DND-41 (cell line): Measurements from ENCODE around the gene ZSWIM6.

Source experiments
- ATAC-seq: fragments of 200-7000 bp; cut with Tn5 transposase; 3 replicates; pipeline ENCODE4 v1.9.1; 2021; ENCODE audit warnings: low read depth; ENCODE audit not compliant: insufficient read depth
- DNase-seq: peaks from one replicate; pipeline ENCODE4 v3.0.0-alpha.2; 2020
- H2AFZ ChIP-seq: 2 replicates; pipeline ENCODE4 v1.6.0; 2012; ENCODE audit warnings: low read depth, low read length
- H3K27ac ChIP-seq: 2 replicates; pipeline ENCODE4 v1.5.1; 2012; ENCODE audit warnings: low read length, inconsistent platforms
- H3K27me3 ChIP-seq: fragments of 200-600 bp; sonication (generic); 2 replicates; pipeline ENCODE4 v1.6.0; 2012; ENCODE audit warnings: low read length, mild to moderate bottlenecking, inconsistent platforms; ENCODE audit not compliant: insufficient read depth, poor library complexity
- H3K36me3 ChIP-seq: 2 replicates; pipeline ENCODE4 v1.5.1; 2012; ENCODE audit warnings: low read length, inconsistent platforms; ENCODE audit not compliant: insufficient read depth
- H3K4me1 ChIP-seq: 2 replicates; pipeline ENCODE4 v1.5.1; 2012; ENCODE audit warnings: mild to moderate bottlenecking, low read length; ENCODE audit not compliant: insufficient read depth
- H3K4me2 ChIP-seq: 2 replicates; pipeline ENCODE4 v1.6.0; 2012; ENCODE audit warnings: mild to moderate bottlenecking, moderate library complexity, low read length, inconsistent platforms; ENCODE audit not compliant: insufficient read depth
- H3K4me3 ChIP-seq, 2 experiments: fragments of 200-600 bp in 1 of 2; shearing (Covaris generic) in 1 of 2; 2 replicates each; pipeline ENCODE4 v1.5.1; 2012 to 2016; ENCODE audit warnings: inconsistent platforms in 2 of 2, low read length in 2 of 2, mild to moderate bottlenecking in 2 of 2, low read depth in 1 of 2, moderate library complexity in 1 of 2
- H3K79me2 ChIP-seq: 2 replicates; pipeline ENCODE4 v1.6.0; 2012; ENCODE audit warnings: low read length, inconsistent platforms; ENCODE audit not compliant: insufficient read depth
- H3K9ac ChIP-seq: 2 replicates; pipeline ENCODE4 v1.6.0; 2012; ENCODE audit warnings: low read depth, mild to moderate bottlenecking, inconsistent platforms, low read length, moderate library complexity
- H3K9me3 ChIP-seq: 2 replicates; pipeline ENCODE4 v1.5.1; 2012; ENCODE audit warnings: low read length, moderate library complexity, mild to moderate bottlenecking, inconsistent platforms; ENCODE audit not compliant: insufficient read depth, severe bottlenecking
- H4K20me1 ChIP-seq: 2 replicates; pipeline ENCODE4 v1.6.0; 2012; ENCODE audit warnings: low read length; ENCODE audit not compliant: insufficient read depth
- CTCF ChIP-seq: IDR thresholded peaks from 2 replicates; pipeline ENCODE4 v1.5.1; 2012; ENCODE audit warnings: borderline replicate concordance, low read length, moderate library complexity, mild to moderate bottlenecking; ENCODE audit not compliant: poor library complexity, severe bottlenecking; ENCODE audit errors: extremely low read depth
- EZH2 ChIP-seq: IDR thresholded peaks from 3 replicates; pipeline ENCODE4 v1.6.1; 2012; ENCODE audit warnings: borderline replicate concordance, low read depth, mild to moderate bottlenecking, moderate library complexity, low read length, inconsistent platforms; ENCODE audit not compliant: severe bottlenecking

The ZSWIM6 gene

DNA sequence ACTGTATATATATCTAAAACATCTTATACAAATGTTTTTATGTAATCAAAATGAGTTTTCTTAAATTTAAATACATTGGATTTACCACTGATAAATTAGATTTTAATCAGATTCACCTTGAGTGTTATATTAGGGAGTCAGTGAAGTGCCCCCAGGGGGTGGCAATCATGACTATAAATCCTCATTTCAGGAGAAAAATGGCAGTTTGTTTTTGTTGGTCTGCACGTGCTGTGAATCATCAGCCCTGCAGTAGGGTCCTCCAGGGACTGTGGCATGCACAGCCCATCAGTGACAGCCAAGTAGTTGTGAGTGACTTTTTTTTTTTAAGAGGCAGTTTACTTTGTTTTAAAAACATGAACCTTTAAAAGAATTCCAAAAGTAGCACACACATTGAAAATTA, 65.2 kb downstream of the ZSWIM6 start:
- Histone ChIP-seq H3K79me2 (no peaks in the 10 kb centered on the region), H3K4me1 (no peaks in the 10 kb centered on the region), H3K9ac (no peak overlapping the region), H4K20me1 (no peaks in the 10 kb centered on the region; the same call in 1 of the 2 replicates), H3K27ac (no peak overlapping the region), H3K4me3 (no peak overlapping the region), H3K36me3 (no peaks in the 10 kb centered on the region), H2AFZ (no peak overlapping the region), H3K27me3 (no peaks in the 10 kb centered on the region), H3K9me3 (no peaks in the 10 kb centered on the region), H3K4me2 (no peak overlapping the region)
- no peak for TF ChIP-seq CTCF
- TF ChIP-seq EZH2, result no peak
- ATAC-seq (no peak; the same call in 2 of the 3 replicates), DNase-seq (no peak)

DNA sequence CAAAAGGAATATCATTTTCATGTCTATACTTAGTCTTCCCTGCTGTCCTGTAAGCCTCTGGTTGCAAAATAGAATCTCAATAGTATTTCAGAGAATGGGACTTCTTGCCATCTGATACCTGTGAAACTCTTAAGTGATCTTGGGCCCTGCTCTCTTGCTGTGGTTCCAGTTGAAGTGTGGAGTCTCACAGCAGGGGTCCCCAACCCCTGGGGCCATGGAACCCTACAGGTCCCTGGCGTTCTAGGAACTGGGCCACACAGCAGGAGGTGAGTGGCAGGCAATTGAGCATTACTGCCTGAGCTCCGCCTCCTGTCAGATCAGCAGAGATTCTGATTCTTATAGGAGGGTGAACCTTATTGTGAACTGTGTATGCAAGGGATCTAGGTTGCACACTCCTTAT, 65.9 kb downstream of the ZSWIM6 start:
- no peak overlapping the region for H3K27ac ChIP-seq
- H2AFZ ChIP-seq, result no peak overlapping the region
- no peaks in the 10 kb centered on the region for H3K36me3 ChIP-seq
- H4K20me1 ChIP-seq, result no peaks in the 10 kb centered on the region; the same call in 1 of the 2 replicates
- no peaks in the 10 kb centered on the region for H3K79me2 ChIP-seq
- no peaks in the 10 kb centered on the region for H3K4me1 ChIP-seq
- TF ChIP-seq CTCF (no peak), EZH2 (no peak)
- H3K4me2 ChIP-seq, result no peak overlapping the region
- DNase-seq (no peak), ATAC-seq (no peak)
- no peak overlapping the region for H3K4me3 ChIP-seq
- H3K9ac ChIP-seq, result no peak overlapping the region
- no peaks in the 10 kb centered on the region for H3K9me3 ChIP-seq
- H3K27me3 ChIP-seq, result no peaks in the 10 kb centered on the region

- DNase-seq, result no peak
- Histone ChIP-seq H3K79me2 (no peaks in the 10 kb centered on the region), H2AFZ (no peak overlapping the region), H3K4me1 (no peaks in the 10 kb centered on the region), H3K27me3 (no peaks in the 10 kb centered on the region), H3K27ac (no peak overlapping the region), H4K20me1 (no peaks in the 10 kb centered on the region; the same call in 1 of the 2 replicates), H3K4me2 (no peak overlapping the region), H3K36me3 (no peaks in the 10 kb centered on the region), H3K4me3 (no peak overlapping the region), H3K9me3 (no peaks in the 10 kb centered on the region), H3K9ac (no peak overlapping the region)
- ATAC-seq, result no peak
- TF ChIP-seq EZH2 (no peak), CTCF (no peak)
These were observed 66.4 kb downstream of the ZSWIM6 start for GRCh38 chr5:61398440-61398839.

DNA sequence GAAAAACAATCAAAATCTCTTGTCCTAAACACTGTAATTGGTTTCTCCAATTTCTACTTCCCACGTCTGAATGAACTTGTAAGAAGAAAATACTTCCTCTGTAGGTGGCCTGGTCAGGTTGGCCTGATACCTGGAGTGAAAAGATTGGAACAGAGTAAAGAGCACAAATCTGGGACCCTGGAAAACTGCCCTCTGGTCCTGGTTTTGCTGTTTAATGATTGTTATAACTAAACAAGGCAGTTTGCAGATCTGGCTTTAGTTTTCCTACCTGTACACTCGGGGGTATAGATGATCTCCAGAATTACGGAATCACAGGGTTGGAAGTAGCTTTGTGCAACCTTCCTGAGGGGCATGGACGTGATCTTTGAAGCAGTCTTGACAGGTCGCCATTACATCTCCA, 67.6 kb downstream of the ZSWIM6 start:
- H3K9ac ChIP-seq, result no peak overlapping the region
- ATAC-seq (no peak), DNase-seq (no peak)
- H3K4me1 ChIP-seq, result no peaks in the 10 kb centered on the region
- H3K36me3 ChIP-seq, result no peaks in the 10 kb centered on the region
- no peaks in the 10 kb centered on the region for H3K27me3 ChIP-seq
- H3K79me2 ChIP-seq, result no peaks in the 10 kb centered on the region
- H3K4me3 ChIP-seq, result no peak overlapping the region
- H3K27ac ChIP-seq, result no peak overlapping the region
- H3K9me3 ChIP-seq, result no peaks in the 10 kb centered on the region
- H2AFZ ChIP-seq, result no peak overlapping the region
- no peaks in the 10 kb centered on the region; the same call in 1 of the 2 replicates for H4K20me1 ChIP-seq
- no peak for TF ChIP-seq CTCF
- TF ChIP-seq EZH2, result no peak
- H3K4me2 ChIP-seq, result no peak overlapping the region
